Fibroblast of lung (primary cell): ENCODE results near the gene PALM. TPM values are rescaled to one million over a fixed set of nuclear protein-coding genes. Genes with fewer than 3 reads are reported as not detected.

Experiments
- DNase-seq, 2 donors: peaks; one replicate each; pipeline versions ENCODE4 v3.0.0 to v3.0.0-alpha.2; 2010; ENCODE audit warnings: low read depth in 2 of 2
- H2AFZ ChIP-seq: 2 replicates; pipeline ENCODE4 v1.5.1; 2012; ENCODE audit warnings: low read length, control low read depth, inconsistent platforms
- H3K27ac ChIP-seq: 2 replicates; pipeline ENCODE4 v1.5.1; 2011; ENCODE audit warnings: low read length, control low read depth; ENCODE audit not compliant: insufficient read depth
- H3K27me3 ChIP-seq: 2 replicates; pipeline ENCODE4 v1.5.1; 2011; ENCODE audit warnings: mild to moderate bottlenecking, low read length; ENCODE audit not compliant: control insufficient read depth, insufficient read depth
- H3K36me3 ChIP-seq: 2 replicates; pipeline ENCODE4 v1.5.1; 2011; ENCODE audit warnings: low read length; ENCODE audit not compliant: control insufficient read depth, insufficient read depth
- H3K4me1 ChIP-seq: 2 replicates; pipeline ENCODE4 v1.5.1; 2011; ENCODE audit warnings: low read length; ENCODE audit not compliant: control insufficient read depth, insufficient read depth; ENCODE audit errors: extremely low read depth
- H3K4me2 ChIP-seq: 2 replicates; pipeline ENCODE4 v1.5.1; 2011; ENCODE audit warnings: low read length, control low read depth; ENCODE audit not compliant: insufficient read depth; ENCODE audit errors: extremely low read depth
- H3K4me3 ChIP-seq, 4 experiments: fragments of 200-600 bp in 1 of 4; sonication (generic) in 1 of 4; replicated peaks in 1 of 4; 2 replicates each; pipeline ENCODE4 v1.5.1; 2011 to 2016; ENCODE audit warnings: low read length in 4 of 4, low read depth in 3 of 4, mild to moderate bottlenecking in 3 of 4, control low read depth in 2 of 4, inconsistent platforms in 1 of 4, mixed read lengths in 1 of 4; ENCODE audit not compliant: insufficient read depth in 1 of 4; ENCODE audit errors: control extremely low read depth in 1 of 4
- H3K79me2 ChIP-seq: 2 replicates; pipeline ENCODE4 v1.5.1; 2012; ENCODE audit warnings: mild to moderate bottlenecking, low read length, inconsistent platforms; ENCODE audit not compliant: control insufficient read depth, insufficient read depth
- H3K9ac ChIP-seq: 2 replicates; pipeline ENCODE4 v1.5.1; 2011; ENCODE audit warnings: mild to moderate bottlenecking, low read length, control low read depth; ENCODE audit not compliant: insufficient read depth
- H3K9me3 ChIP-seq: 2 replicates; pipeline ENCODE4 v1.5.1; 2012; ENCODE audit warnings: low read depth, low read length; ENCODE audit not compliant: control insufficient read depth, insufficient read depth
- H4K20me1 ChIP-seq: 2 replicates; pipeline ENCODE4 v1.5.1; 2011; ENCODE audit warnings: low read length; ENCODE audit not compliant: control insufficient read depth, insufficient read depth; ENCODE audit errors: extremely low read depth
- CTCF ChIP-seq, 2 donors: IDR thresholded peaks in 1 of 2; conservative IDR thresholded peaks in 1 of 2; 1 replicate in 1 of 2; 2 replicates in 1 of 2; pipeline ENCODE4 v1.5.1; 2011 to 2012; ENCODE audit warnings: low read length in 2 of 2, control low read depth in 1 of 2, inconsistent platforms in 1 of 2, low read depth in 1 of 2, mild to moderate bottlenecking in 1 of 2
- EZH2 ChIP-seq: IDR thresholded peaks from 2 replicates; pipeline ENCODE4 v1.5.1; 2012; ENCODE audit warnings: low read length, control low read depth, mild to moderate bottlenecking; ENCODE audit errors: missing control alignments
- polyA plus RNA-seq, 2 donors: library from polyadenylated mRNA; depleted of rRNA in 1 of 2; stranded (reverse) in 1 of 2; unstranded in 1 of 2; fragments of >200 nt; gene quantifications; 2 replicates each; pipeline ENCODE4 v1.2.1, GENCODE V29; 2011 to 2012; ENCODE audit warnings: missing spikeins in 1 of 2
- total RNA-seq: library from RNA; depleted of rRNA; stranded (reverse); fragments of >200 nt; gene quantifications from 2 replicates; pipeline ENCODE4 v1.2.1, GENCODE V29; 2014

PALM gene
- total and polyA plus RNA-seq, 2 donors (not counting 1 experiment from before 2014, with no cell fraction given): 3.2 to 8.3 TPM

DNA sequence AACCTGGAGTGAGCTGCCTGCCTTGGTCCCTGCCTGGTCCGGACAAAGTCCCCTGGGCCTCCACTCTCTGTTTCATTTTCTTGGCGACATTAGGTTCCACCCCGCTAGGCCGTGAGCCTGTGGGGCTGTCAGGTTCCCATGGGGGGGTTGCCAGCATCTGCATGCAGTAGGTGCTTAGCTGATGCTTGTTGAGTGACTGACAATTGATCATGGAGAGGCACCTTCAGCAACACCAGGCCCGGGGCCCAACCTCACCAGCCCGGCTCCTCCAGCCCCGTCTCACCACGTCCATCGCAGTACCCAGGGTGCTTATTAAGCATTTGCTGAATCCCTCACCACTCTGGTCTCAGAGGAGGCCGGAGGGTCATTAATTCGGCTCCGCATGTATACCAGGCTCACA lies 55.6 kb downstream of the PALM start:
- no peak for TF ChIP-seq CTCF (conservative IDR thresholded peaks at IDR 0.05 in 1 of 2, IDR thresholded peaks at IDR 0.05 in 1 of 2; ENCODE audit: low read depth in 1 of 2, low read length in 2 of 2)
- no peak for TF ChIP-seq EZH2
- Histone ChIP-seq H3K36me3 (no peaks in the 10 kb centered on the region), H3K27me3 (no peaks in the 10 kb centered on the region), H3K9me3 (no peaks in the 10 kb centered on the region), H3K4me1 (no peaks in the 10 kb centered on the region), H3K79me2 (no peaks in the 10 kb centered on the region), H4K20me1 (no peaks in the 10 kb centered on the region), H3K27ac (no peak overlapping the region), H3K4me3 (no peak overlapping the region), H2AFZ (no peak overlapping the region), H3K9ac (no peak overlapping the region), H3K4me2 (no peak overlapping the region)
- no peak for DNase-seq

- Histone ChIP-seq H3K4me2 (no peak overlapping the region), H3K4me3 (no peak overlapping the region), H3K4me1 (no peaks in the 10 kb centered on the region), H2AFZ (no peak overlapping the region), H3K9me3 (no peaks in the 10 kb centered on the region), H4K20me1 (no peaks in the 10 kb centered on the region), H3K79me2 (no peaks in the 10 kb centered on the region), H3K9ac (no peak overlapping the region), H3K36me3 (no peaks in the 10 kb centered on the region), H3K27me3 (no peaks in the 10 kb centered on the region), H3K27ac (no peak overlapping the region)
- DNase-seq: no peak
- TF ChIP-seq CTCF (conservative IDR thresholded peaks at IDR 0.05 in 1 of 2, IDR thresholded peaks at IDR 0.05 in 1 of 2; ENCODE audit: low read depth in 1 of 2, low read length in 2 of 2) (no peak), EZH2 (no peak)
Observed at GRCh38 chr19:765179-765738, 56.5 kb downstream of the PALM start.

- TF ChIP-seq EZH2 (no peak), CTCF (conservative IDR thresholded peaks at IDR 0.05 in 1 of 2, IDR thresholded peaks at IDR 0.05 in 1 of 2; ENCODE audit: low read depth in 1 of 2, low read length in 2 of 2) (no peak)
- H3K9me3 ChIP-seq: no peaks in the 10 kb centered on the region
- no peaks in the 10 kb centered on the region for H3K4me1 ChIP-seq
- H3K4me2 ChIP-seq: peak overlapping the region; percentile 39
- H3K27ac ChIP-seq: no peak overlapping the region
- H3K9ac ChIP-seq: no peak overlapping the region
- no peak overlapping the region for H3K4me3 ChIP-seq
- H3K79me2 ChIP-seq: no peaks in the 10 kb centered on the region
- DNase-seq: peak; percentile 80 to 92
- no peaks in the 10 kb centered on the region for H3K36me3 ChIP-seq
- no peaks in the 10 kb centered on the region for H3K27me3 ChIP-seq
- H2AFZ ChIP-seq: no peak overlapping the region
- no peaks in the 10 kb centered on the region for H4K20me1 ChIP-seq
Observed at GRCh38 chr19:768424-768823, 59.7 kb downstream of the PALM start.
